BJ (cell line): ENCODE measurements around the gene ALDH3B1. TPM values are rescaled to one million over a fixed set of nuclear protein-coding genes. Genes with fewer than 3 reads are reported as not detected.

ENCODE experiments used
- CTCF ChIA-PET: fragments of 350-600 bp; formaldehyde crosslinking; extraction: SDS; loops from one replicate; lab custom pipeline; 2021; ENCODE audit warnings: antibody characterized with exemption, inconsistent platforms; lab: Yijun Ruan, JAX
- POLR2A ChIA-PET: fragments of 300-600 bp; sonication (Branson Sonifier 250); formaldehyde crosslinking; extraction: SDS; loops from one replicate; lab custom pipeline; 2021; ENCODE audit warnings: antibody characterized with exemption; lab: Charles Lee
- DNase-seq: peaks from one replicate; pipeline ENCODE4 v3.0.0-alpha.2; 2011; ENCODE audit warnings: low read depth
- H3K27me3 ChIP-seq: 2 replicates; pipeline ENCODE4 v1.6.0; 2011; ENCODE audit warnings: low read length; ENCODE audit not compliant: control insufficient read depth, insufficient read depth
- H3K36me3 ChIP-seq: 2 replicates; pipeline ENCODE4 v1.5.1; 2011; ENCODE audit warnings: low read length; ENCODE audit not compliant: control insufficient read depth, insufficient read depth
- H3K4me3 ChIP-seq: 2 replicates; pipeline ENCODE4 v1.5.1; 2011; ENCODE audit warnings: low read depth, mild to moderate bottlenecking, control low read depth, low read length
- polyA plus RNA-seq: library from polyadenylated mRNA; depleted of rRNA; stranded (reverse); fragments of >200 nt; gene quantifications from 2 replicates; pipeline ENCODE4 v1.2.3, GENCODE V29; 2011
- TF ChIP-seq, protein P1 (sequence below): IDR thresholded peaks from 2 replicates; pipeline ENCODE4 v1.5.1; 2011; ENCODE audit warnings: low read depth, mild to moderate bottlenecking, control low read depth, inconsistent platforms, low read length, moderate library complexity; ENCODE audit not compliant: insufficient read depth

Gene ALDH3B1
- polyA plus RNA-seq, 1 experiment, result 74.2 TPM

DNA sequence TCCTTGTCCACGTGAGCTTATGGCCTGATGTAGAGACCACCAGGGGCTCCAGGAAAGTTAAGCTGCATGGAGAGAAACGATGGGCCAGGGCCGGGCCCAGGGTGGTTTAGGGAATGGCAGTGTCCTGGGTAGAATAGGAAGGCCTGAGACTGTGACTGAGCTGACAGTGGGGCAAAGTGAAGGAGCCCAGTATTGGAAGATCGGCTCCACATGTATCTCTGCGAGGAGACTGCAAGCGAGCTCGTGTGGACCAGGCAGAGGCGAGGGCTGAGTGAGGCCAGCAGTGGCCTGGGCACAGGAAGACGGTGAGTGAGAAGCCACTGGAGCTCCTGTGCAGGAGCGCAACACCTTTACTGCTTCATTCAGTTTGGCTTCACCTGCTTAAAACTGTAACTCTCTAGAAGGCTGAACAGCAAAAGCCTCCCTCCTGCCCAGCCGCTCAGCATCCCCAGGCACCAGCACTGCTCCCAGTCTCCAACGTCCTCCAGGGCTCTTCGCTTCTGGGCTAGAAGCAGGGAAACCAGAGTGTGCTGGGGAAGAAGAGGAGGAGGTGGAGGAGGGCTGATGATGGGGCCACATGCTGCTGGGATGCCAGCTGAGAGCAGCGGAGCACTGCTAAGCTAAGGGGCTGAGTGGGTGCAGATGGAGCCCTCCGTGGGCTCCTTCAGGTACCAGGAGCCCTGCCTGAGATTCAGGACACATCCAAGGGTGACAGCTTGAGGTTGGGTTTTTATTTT, 42.2 kb downstream of the ALDH3B1 start:
- POLR2A ChIA-PET, result no interaction called here
- Histone ChIP-seq H3K4me3 (no peak overlapping the region), H3K27me3 (no peaks in the 10 kb centered on the region), H3K36me3 (peaks cover 41% of the 10 kb centered on the region)
- no peak for DNase-seq
- CTCF ChIA-PET, result interaction anchor here (1.0 to 1.3 kb wide), 2 partner anchors 9 to 13 kb away, joined by 3 to 4 read pairs; no protein-coding TSS in a partner anchor
- TF ChIP-seq, protein P1, sequence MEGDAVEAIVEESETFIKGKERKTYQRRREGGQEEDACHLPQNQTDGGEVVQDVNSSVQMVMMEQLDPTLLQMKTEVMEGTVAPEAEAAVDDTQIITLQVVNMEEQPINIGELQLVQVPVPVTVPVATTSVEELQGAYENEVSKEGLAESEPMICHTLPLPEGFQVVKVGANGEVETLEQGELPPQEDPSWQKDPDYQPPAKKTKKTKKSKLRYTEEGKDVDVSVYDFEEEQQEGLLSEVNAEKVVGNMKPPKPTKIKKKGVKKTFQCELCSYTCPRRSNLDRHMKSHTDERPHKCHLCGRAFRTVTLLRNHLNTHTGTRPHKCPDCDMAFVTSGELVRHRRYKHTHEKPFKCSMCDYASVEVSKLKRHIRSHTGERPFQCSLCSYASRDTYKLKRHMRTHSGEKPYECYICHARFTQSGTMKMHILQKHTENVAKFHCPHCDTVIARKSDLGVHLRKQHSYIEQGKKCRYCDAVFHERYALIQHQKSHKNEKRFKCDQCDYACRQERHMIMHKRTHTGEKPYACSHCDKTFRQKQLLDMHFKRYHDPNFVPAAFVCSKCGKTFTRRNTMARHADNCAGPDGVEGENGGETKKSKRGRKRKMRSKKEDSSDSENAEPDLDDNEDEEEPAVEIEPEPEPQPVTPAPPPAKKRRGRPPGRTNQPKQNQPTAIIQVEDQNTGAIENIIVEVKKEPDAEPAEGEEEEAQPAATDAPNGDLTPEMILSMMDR, result no peak

DNA sequence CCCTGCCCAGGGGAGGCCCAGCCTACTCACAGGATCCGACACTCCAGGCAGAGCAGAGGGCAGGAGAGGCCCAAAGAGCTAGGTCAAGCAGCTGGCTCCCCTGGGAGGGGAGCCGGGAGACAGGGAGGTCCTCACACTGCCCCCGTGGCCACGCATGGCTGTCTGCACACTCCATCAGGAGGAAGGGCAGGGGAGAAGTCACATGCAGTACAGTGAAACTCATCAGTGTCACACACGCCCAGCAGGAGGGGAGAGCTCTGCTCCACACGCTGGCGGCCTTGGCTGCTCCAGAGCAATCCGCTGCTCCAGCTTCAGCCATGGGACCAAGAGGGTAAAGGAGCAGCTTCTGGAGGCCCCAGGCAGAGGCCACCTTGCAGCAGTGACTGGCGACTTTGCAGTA, 43.0 kb downstream of the ALDH3B1 start:
- ChIA-PET POLR2A (no interaction called here), CTCF (interaction anchor here (1.3 kb wide), 1 partner anchor 10 kb away, joined by 3 read pairs; no protein-coding TSS in a partner anchor)
- TF ChIP-seq, protein P1, result no peak
- Histone ChIP-seq H3K36me3 (peaks cover 33% of the 10 kb centered on the region), H3K27me3 (no peaks in the 10 kb centered on the region), H3K4me3 (no peak overlapping the region)
- DNase-seq, result no peak

DNA sequence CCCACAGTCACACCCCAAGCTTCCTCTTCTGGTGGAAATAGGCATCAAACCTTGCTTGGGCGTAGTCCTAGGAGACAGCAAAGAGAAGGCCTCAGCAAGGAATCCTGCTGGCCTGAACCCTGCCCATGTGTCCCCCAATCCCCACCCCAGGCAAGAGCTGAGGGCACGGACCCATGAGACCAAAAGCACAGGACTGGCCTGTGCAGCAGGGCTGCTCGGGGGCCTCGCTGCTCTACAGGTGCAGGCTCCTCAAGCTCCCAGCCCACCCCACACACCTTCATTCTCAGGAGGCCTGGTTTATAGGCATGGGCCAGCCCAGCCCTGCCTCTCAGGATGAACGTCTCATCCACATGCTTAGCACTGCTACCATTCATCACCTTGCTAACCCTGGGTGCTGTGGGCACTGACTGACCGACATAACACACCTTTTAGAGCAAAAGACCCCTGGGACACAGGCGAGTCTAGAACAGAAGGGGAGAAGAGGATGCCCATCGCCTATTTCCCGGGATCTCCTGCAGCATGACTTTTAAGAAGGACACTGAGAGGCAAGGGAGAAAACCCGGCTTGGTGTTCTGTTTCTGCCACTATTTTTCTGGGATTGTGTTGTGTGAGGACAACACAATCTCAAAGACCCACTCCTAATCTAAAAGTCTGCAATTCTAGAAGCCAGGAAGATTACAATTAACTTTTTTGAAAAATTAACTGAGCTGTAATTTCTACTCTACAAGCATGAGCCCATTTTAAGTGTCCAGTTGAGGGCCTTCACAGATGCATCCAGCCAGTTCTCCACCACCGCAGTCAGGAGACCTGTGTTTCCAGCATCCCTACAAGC, 44.1 kb downstream of the ALDH3B1 start:
- CTCF ChIA-PET, result interaction anchor here (0.7 kb wide), 1 partner anchor 12 kb away, joined by 4 read pairs; no protein-coding TSS in a partner anchor
- Histone ChIP-seq H3K36me3 (peaks cover 26% of the 10 kb centered on the region), H3K27me3 (no peaks in the 10 kb centered on the region), H3K4me3 (no peak overlapping the region)
- POLR2A ChIA-PET, result no interaction called here
- no peak for DNase-seq
- TF ChIP-seq, protein P1, result no peak

DNA sequence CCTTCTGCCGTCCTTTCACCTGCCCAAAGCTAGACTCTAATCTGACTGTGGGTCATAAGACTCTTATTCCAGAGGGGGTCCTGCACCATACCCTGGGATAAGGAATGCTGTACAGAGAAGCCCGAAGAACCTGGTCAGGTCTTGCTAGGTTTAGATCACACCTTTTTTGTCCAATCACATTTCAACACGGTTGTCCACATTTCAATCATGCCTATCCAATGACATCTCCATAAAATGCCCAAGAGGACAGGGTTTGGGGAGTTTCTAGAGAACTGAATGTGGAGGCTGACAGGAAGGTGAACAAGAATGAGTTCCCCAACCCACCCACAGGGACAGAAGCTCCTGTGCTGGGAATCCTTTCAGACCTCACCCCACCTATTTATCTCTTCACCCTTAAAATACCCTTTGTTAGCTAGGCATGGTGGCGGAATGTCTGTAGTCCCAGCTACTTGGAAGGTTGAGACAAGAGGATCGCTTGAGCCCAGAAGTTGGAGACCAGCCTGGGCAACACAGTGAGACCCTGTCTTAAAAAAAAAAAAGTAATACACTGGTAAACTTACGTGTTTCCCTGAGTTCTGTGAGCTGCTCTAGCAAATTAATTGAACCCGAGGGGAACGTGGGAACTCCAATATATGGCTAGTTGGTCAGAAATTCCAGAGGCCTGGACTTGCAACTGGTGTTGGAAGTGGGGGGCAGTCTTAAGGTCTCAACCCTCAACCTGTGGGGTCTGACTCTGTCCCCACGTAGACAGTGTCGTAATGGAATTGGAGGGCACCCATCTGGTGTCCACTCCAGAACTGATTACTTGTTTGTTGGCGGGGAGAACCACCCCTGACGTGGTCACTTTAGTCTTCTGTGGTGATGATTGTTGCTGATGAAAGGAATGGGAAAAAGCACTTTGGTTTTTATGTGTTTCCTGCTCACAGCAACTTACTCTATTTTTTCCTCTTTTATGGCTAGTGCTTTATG, 46.5 kb downstream of the ALDH3B1 start:
- no peak for DNase-seq
- Histone ChIP-seq H3K4me3 (no peak overlapping the region), H3K27me3 (no peaks in the 10 kb centered on the region), H3K36me3 (peaks cover 6% of the 10 kb centered on the region)
- CTCF ChIA-PET, result no interaction called here
- POLR2A ChIA-PET, result no interaction called here
- TF ChIP-seq, protein P1, result no peak
